Epithelial cell of proximal tubule (primary cell): ENCODE results near the gene ACOT13. TPM values are rescaled to one million over a fixed set of nuclear protein-coding genes. Genes with fewer than 3 reads are reported as not detected.

Experiments used
- DNase-seq: peaks from one replicate; pipeline ENCODE4 v3.0.0-alpha.2; 2011; ENCODE audit warnings: low read depth
- H3K4me3 ChIP-seq: 2 replicates; pipeline ENCODE4 v1.5.1; 2011; ENCODE audit warnings: low read depth, mild to moderate bottlenecking, low read length
- CTCF ChIP-seq: conservative IDR thresholded peaks from 2 replicates; pipeline ENCODE4 v1.5.1; 2012; ENCODE audit warnings: low read depth, mild to moderate bottlenecking, low read length
- total RNA-seq: library from RNA; depleted of rRNA; stranded (reverse); fragments of >200 nt; gene quantifications from 2 replicates; pipeline ENCODE4 v1.2.3, GENCODE V29; 2015

ACOT13 gene
- 5.2 and 8.5 TPM in 2 replicates for total RNA-seq

DNA sequence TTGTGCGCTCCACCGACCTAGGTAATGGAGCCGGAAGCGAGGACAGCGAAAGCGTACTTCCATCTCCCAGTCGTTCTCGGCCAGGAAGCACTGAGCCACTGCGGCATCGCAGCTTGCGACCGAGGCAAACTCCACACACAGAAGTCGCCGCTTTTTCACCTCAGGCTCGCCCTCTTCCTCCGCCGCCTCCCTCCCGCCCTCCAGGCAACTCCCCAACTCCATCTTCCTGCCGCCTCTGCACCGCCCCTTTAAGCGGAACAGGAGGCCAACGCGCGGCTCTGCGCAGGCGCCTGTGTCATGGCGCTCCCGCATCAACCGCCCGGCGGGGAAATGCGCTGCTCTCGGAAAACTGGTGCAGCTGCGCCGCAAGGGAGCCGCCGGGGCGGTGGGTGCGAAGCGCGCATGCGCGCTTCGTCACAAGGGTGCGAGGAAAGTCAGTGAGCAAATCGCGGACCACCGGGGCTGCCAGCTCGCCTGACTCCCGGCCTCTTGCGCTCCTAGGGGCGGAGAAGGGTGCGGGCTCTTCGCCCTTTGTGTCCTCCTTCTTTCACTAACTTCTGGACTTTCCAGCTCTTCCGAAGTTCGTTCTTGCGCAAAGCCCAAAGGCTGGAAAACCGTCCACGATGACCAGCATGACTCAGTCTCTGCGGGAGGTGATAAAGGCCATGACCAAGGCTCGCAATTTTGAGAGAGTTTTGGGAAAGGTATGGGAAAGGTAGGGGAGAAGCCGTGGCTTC lies at the start of gene ACOT13, which contains the start of gene TDP2:
Gene ACOT13, plus strand, starts transcription at position 437 of the 737 bp plus-strand sequence. Its CDS starts 187 bp downstream, at position 624.
Gene TDP2, minus strand, starts transcription at position 259 of the 737 bp plus-strand sequence. Its CDS starts 37 bp downstream, at position 222.
- DNase-seq, result peak; percentile 67
- peak within 1 kb of the TSS; percentile 99 for H3K4me3 ChIP-seq
- TF ChIP-seq CTCF, result peak; percentile 45

DNA sequence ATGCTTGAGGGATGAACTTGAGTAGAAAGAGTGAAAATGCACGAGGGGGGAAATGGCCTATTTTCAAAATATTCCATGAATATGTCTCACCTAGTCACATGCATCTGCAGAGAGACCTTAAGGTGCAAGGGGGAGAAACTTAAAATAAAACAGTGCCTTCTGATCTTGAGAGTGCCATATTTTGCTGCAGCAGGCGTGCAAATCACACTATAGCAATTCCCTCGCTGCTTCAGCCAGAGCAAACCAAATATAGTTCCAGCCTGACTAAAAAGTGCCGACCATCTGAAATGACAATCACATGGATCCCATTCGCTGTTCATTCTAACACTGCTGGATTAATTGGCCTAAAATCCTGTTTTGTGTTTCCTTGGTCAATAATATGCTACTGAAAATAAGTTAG lies 47.2 kb upstream of the ACOT13 start:
- no peak for TF ChIP-seq CTCF
- no peak for DNase-seq
- no peak overlapping the region for H3K4me3 ChIP-seq

DNA sequence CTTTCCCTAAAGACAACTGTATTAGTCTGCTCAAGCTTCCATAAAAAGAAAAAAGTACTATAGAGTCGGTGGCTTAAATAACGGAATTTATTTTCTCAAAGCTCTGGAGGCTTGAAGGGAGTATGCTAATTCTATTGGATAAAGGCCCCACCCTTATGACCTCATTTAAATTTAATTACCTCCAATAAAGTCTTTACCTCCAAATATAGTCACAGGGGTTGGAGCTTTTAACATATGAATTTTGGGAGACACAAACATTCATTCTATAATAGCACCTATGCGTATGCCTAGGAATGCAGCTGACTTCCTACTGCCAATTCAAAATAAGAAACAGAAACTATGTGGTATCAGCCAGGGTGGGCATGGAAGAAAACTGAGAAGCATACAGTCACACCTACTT lies 46.2 kb upstream of the ACOT13 start:
- no peak for DNase-seq
- H3K4me3 ChIP-seq, result no peak overlapping the region
- no peak for TF ChIP-seq CTCF

DNA sequence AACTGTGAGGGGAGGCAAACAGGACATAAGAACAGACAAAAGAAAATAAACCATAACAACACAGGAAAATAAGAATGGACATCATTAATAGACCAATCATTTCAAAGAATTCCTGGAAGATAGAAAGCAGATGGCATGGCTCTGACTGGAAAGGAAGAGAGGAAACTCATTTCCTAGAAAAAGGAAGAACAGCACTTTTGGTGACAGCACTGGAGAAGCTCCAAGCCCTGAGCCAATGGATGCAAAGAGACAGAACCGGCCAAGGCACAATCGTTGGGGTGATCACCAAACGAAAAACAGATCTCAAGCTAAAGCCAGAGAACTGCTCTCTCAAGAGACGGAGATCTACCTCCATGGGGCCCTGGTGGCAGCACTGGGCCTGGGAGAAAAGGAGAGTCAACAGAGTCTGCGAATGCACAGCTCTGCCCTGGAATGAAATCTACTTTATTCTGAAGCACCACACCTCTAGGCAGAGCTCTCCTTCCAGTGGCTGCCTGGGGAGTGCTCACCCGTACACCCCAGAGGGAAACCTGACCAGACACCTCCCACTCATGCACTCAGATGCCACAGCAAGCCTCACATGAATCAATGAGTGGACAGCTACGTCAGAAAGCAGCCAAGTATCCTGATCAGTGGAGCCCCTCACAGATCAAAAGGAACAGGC lies 45.1 kb upstream of the ACOT13 start:
- no peak for DNase-seq
- no peak for TF ChIP-seq CTCF
- H3K4me3 ChIP-seq, result no peak overlapping the region

GRCh38 chr6:24630856-24631505 lies 35.9 kb upstream of the ACOT13 start:
- H3K4me3 ChIP-seq, result no peak overlapping the region
- no peak for DNase-seq
- no peak for TF ChIP-seq CTCF

DNA sequence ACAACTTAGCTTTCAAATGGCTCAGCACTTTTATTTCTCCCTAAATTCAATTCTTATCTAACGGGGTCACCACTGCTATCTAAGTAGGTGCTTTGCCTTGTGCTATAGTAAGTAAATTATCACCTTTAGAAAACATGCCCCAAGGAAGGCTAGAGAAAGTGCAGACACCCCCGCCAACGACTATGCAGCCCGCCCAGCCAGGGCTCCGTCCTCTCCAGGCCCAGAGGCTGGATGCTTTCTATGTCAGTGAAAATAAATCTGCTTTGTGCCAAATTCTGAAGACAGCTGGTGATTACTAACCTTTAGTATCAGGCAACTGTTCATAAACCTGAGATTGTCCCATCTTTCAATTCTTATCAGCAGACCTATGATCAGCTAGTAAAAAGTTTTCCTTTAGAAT lies 35.2 kb upstream of the ACOT13 start:
- TF ChIP-seq CTCF, result no peak
- H3K4me3 ChIP-seq, result no peak overlapping the region
- DNase-seq, result no peak
